ENCODE data around the gene SLC38A8.

DNA sequence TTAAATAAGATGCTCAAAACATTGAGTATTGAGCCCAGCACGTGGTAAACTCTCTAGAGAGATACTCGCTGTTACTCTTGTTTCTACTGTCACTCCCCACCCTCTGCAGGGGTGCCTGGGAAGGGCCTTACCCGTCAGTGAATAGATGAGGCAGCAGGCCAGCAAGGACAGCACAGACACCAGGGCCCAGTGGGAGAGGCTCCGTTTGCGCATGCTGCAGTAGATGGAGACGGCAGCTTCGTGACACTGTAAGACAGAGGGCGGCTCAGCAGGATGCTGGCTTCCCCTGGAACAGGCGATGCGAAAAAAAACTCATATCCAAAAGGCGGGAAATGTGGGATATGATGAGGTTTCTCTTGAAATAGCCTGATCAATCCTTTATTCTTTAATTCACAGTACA lies 20.0 kb downstream of the SLC38A8 start:
- TF ChIP-seq ELF4 (IDR thresholded peaks at IDR 0.05) (no peak), FOXM1 (IDR thresholded peaks at IDR 0.05; ENCODE audit: borderline replicate concordance) (no peak), SP1 (IDR thresholded peaks at IDR 0.05) (no peak), ARNT (IDR thresholded peaks at IDR 0.05) (no peak), TARDBP (IDR thresholded peaks at IDR 0.05) (no peak), CTBP1 (IDR thresholded peaks at IDR 0.05; ENCODE audit: borderline replicate concordance) (no peak), FOXK2 (IDR thresholded peaks at IDR 0.05) (no peak), HDGF (IDR thresholded peaks at IDR 0.05; ENCODE audit: borderline replicate concordance) (no peak)
